ENCODE results near the gene NFYC. TPM values are rescaled to one million over a fixed set of nuclear protein-coding genes. Genes with fewer than 3 reads are reported as not detected.

NFYC gene
- total and polyA plus RNA-seq, 2 of the 8 experiments (the other 6 are each of a cell fraction or from before 2014, with no cell fraction given) = 54.1 to 124 TPM

DNA sequence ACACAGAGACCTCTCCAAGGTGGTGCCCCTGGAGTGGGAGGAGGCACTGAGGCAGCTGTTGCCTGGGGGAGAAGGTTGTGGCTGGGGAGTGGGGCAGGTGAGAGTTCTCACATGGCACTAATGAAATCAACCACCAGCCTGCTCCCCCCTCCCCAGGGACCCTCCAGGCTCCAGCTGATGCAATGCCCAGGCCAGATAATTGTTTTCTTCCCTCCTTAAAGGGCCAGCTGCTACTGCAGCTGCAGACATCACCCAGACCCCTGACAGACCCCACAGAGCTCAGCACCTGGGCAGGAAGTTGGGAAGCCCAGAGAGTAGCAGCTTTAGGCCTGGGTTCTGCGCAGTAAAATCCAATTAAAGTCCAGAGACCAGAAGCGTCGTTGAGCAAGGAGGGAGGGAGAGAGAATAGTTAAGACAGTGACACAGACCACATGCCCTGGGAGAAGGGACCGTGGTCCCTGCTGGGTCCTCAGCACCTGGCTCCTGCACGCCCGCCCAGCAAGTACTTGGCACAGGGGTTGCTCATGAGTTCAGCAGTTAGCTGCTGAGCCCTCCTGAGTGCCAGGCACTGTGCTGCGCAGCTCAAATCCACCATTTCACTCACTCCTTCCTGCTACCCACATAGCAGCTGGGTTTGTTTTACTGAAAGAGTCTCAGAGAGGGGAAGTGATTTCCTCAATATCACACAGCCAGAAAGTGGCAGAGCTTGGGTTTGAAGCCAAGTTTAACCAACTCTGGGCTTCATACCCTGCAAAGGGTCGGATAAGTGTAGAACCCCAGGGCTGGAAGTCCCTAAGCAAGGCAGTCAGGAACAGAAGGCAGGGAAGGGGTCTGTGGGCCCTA, 28.0 kb upstream of the NFYC start (continued):
- TF ChIP-seq PHF8 (conservative IDR thresholded peaks at IDR 0.05; ENCODE audit: low read depth, low read length) (no peak), CEBPB (IDR thresholded peaks at IDR 0.05; ENCODE audit: low read depth, low read length) (peak; percentile 79), POLR2A (IDR thresholded peaks at IDR 0.05; ENCODE audit: control extremely low read depth in 1 of 2, low read depth in 2 of 2, low read length in 2 of 2) (no peak), RXRA (IDR thresholded peaks at IDR 0.05; ENCODE audit: insufficient read depth, low read depth, low read length) (no peak)
- TF ChIP-seq, protein P1, sequence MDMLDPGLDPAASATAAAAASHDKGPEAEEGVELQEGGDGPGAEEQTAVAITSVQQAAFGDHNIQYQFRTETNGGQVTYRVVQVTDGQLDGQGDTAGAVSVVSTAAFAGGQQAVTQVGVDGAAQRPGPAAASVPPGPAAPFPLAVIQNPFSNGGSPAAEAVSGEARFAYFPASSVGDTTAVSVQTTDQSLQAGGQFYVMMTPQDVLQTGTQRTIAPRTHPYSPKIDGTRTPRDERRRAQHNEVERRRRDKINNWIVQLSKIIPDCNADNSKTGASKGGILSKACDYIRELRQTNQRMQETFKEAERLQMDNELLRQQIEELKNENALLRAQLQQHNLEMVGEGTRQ (IDR thresholded peaks at IDR 0.05; ENCODE audit: low read length) = no peak
- TF ChIP-seq, protein P2, sequence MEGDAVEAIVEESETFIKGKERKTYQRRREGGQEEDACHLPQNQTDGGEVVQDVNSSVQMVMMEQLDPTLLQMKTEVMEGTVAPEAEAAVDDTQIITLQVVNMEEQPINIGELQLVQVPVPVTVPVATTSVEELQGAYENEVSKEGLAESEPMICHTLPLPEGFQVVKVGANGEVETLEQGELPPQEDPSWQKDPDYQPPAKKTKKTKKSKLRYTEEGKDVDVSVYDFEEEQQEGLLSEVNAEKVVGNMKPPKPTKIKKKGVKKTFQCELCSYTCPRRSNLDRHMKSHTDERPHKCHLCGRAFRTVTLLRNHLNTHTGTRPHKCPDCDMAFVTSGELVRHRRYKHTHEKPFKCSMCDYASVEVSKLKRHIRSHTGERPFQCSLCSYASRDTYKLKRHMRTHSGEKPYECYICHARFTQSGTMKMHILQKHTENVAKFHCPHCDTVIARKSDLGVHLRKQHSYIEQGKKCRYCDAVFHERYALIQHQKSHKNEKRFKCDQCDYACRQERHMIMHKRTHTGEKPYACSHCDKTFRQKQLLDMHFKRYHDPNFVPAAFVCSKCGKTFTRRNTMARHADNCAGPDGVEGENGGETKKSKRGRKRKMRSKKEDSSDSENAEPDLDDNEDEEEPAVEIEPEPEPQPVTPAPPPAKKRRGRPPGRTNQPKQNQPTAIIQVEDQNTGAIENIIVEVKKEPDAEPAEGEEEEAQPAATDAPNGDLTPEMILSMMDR (IDR thresholded peaks at IDR 0.05; ENCODE audit: control extremely low read depth in 1 of 3, insufficient read depth in 1 of 3, low read depth in 1 of 3, low read length in 3 of 3) = no peak
